ENCODE measurements around the gene B4GALT6. TPM values are rescaled to one million over a fixed set of nuclear protein-coding genes. Genes with fewer than 3 reads are reported as not detected.

The B4GALT6 gene
- total and polyA plus RNA-seq, 2 of the 8 experiments (the other 6 are each of a cell fraction or from before 2014, with no cell fraction given): 6.3 to 41.5 TPM

- TF ChIP-seq RBBP5 (IDR thresholded peaks at IDR 0.05; ENCODE audit: borderline replicate concordance, low read depth, low read length) (no peak), NRF1 (IDR thresholded peaks at IDR 0.05; ENCODE audit: low read depth, low read length) (no peak), JUND (IDR thresholded peaks at IDR 0.05; ENCODE audit: low read length) (no peak), PHF8 (conservative IDR thresholded peaks at IDR 0.05; ENCODE audit: low read depth, low read length) (no peak), NANOG (IDR thresholded peaks at IDR 0.05; ENCODE audit: insufficient read depth, low read depth, low read length, poor library complexity, severe bottlenecking) (no peak)
Observed at GRCh38 chr18:31647127-31647753, 37.1 kb downstream of the B4GALT6 start (continued).

Measured in H1 (cell line).